GM23338 (cell line): ENCODE data around the gene VMP1. TPM values are rescaled to one million over a fixed set of nuclear protein-coding genes. Genes with fewer than 3 reads are reported as not detected.

Experiments used
- ATAC-seq: fragments of 200-7000 bp; cut with Tn5 transposase; 3 replicates; pipeline ENCODE4 v1.9.1; 2020
- DNase-seq: peaks from one replicate; pipeline ENCODE4 v3.0.0-alpha.2; 2015; ENCODE audit warnings: low spot score
- H2AFZ ChIP-seq: fragments of 200-600 bp; sonication (generic); 2 replicates; pipeline ENCODE4 v1.8.0; 2016; ENCODE audit warnings: antibody characterized with exemption, mild to moderate bottlenecking, moderate library complexity
- H3F3A ChIP-seq: fragments of 200-600 bp; sonication (generic); replicated peaks from 2 replicates; pipeline ENCODE4 v1.8.0; 2017; ENCODE audit warnings: antibody characterized with exemption, mixed run types, low read depth
- H3K27ac ChIP-seq: fragments of 200-600 bp; sonication (generic); 2 replicates; pipeline ENCODE4 v1.6.1; 2016; ENCODE audit warnings: low read depth
- H3K27me3 ChIP-seq: fragments of 200-600 bp; sonication (generic); 2 replicates; pipeline ENCODE4 v1.8.0; 2016; ENCODE audit warnings: mild to moderate bottlenecking, mixed run types, moderate library complexity; ENCODE audit not compliant: insufficient read depth
- H3K36me3 ChIP-seq: fragments of 200-600 bp; sonication (generic); 2 replicates; pipeline ENCODE4 v1.8.0; 2016; ENCODE audit warnings: mild to moderate bottlenecking; ENCODE audit not compliant: insufficient read depth
- H3K4me1 ChIP-seq: fragments of 200-600 bp; sonication (generic); 2 replicates; pipeline ENCODE4 v1.8.0; 2016; ENCODE audit warnings: mild to moderate bottlenecking, moderate library complexity; ENCODE audit not compliant: insufficient read depth
- H3K4me2 ChIP-seq: fragments of 200-600 bp; sonication (generic); 2 replicates; pipeline ENCODE4 v1.7.1; 2017; ENCODE audit warnings: mixed run types
- H3K4me3 ChIP-seq: fragments of 200-600 bp; sonication (generic); 2 replicates; pipeline ENCODE4 v1.6.1; 2016; ENCODE audit warnings: mixed run types
- H3K79me2 ChIP-seq: fragments of 200-600 bp; sonication (generic); replicated peaks from 2 replicates; pipeline ENCODE4 v1.8.0; 2017; ENCODE audit warnings: mild to moderate bottlenecking; ENCODE audit not compliant: insufficient read depth
- H3K9me2 ChIP-seq: fragments of 200-600 bp; sonication (generic); 2 replicates; pipeline ENCODE4 v1.8.0; 2017; ENCODE audit not compliant: insufficient read depth
- H4K20me1 ChIP-seq: fragments of 200-600 bp; sonication (generic); replicated peaks from 2 replicates; pipeline ENCODE4 v1.8.0; 2017; ENCODE audit warnings: mild to moderate bottlenecking; ENCODE audit not compliant: insufficient read depth
- H3K27ac Mint-ChIP-seq: 2 replicates; pipeline ENCODE4 v1.8.0; 2020; ENCODE audit warnings: inconsistent platforms, mild to moderate bottlenecking, moderate library complexity, mixed read lengths
- H3K27me3 Mint-ChIP-seq: 3 replicates; pipeline ENCODE4 v1.8.0; 2022; ENCODE audit warnings: low read depth, mild to moderate bottlenecking, moderate library complexity, mixed read lengths, inconsistent platforms; ENCODE audit not compliant: insufficient read depth, poor library complexity
- H3K36me3 Mint-ChIP-seq: 3 replicates; pipeline ENCODE4 v1.8.0; 2021; ENCODE audit warnings: low read depth, mild to moderate bottlenecking, inconsistent platforms, moderate library complexity, mixed read lengths
- H3K4me1 Mint-ChIP-seq: 3 replicates; pipeline ENCODE4 v1.8.0; 2020; ENCODE audit warnings: mild to moderate bottlenecking, inconsistent platforms, mixed read lengths
- H3K4me3 Mint-ChIP-seq: 3 replicates; pipeline ENCODE4 v1.8.0; 2021; ENCODE audit warnings: moderate library complexity, mild to moderate bottlenecking, inconsistent platforms, mixed read lengths
- H3K9me3 Mint-ChIP-seq: 3 replicates; pipeline ENCODE4 v1.8.0; 2020; ENCODE audit warnings: moderate library complexity, mild to moderate bottlenecking, inconsistent platforms, mixed read lengths
- EZH2 ChIP-seq: fragments of 200-600 bp; sonication (generic); IDR thresholded peaks from one replicate; pipeline ENCODE4 v1.8.0; 2017; ENCODE audit warnings: antibody characterized with exemption, mild to moderate bottlenecking, low read depth; ENCODE audit not compliant: unreplicated experiment
- EZH2phosphoT487 ChIP-seq: fragments of 200-600 bp; sonication (generic); IDR thresholded peaks from one replicate; pipeline ENCODE4 v1.8.1; 2018; ENCODE audit warnings: antibody characterized with exemption; ENCODE audit not compliant: unreplicated experiment
- JUNB ChIP-seq: IDR thresholded peaks from one replicate; pipeline ENCODE4 v1.6.1; 2016; ENCODE audit warnings: antibody characterized with exemption; ENCODE audit not compliant: unreplicated experiment
- POLR2AphosphoS5 ChIP-seq: IDR thresholded peaks from 2 replicates; pipeline ENCODE4 v1.6.1; 2016; ENCODE audit warnings: antibody characterized with exemption, low read depth
- STAT1 ChIP-seq: IDR thresholded peaks from one replicate; pipeline ENCODE4 v1.6.1; 2016; ENCODE audit warnings: antibody characterized with exemption; ENCODE audit not compliant: unreplicated experiment
- ZNF114 ChIP-seq: fragments of 250-450 bp; sonication (Bioruptor Pico); IDR thresholded peaks from 2 replicates; pipeline ENCODE4 v1.5.0; 2020; ENCODE audit warnings: mild to moderate bottlenecking, moderate library complexity
- ZNF331 ChIP-seq: fragments of 250-450 bp; sonication (Bioruptor Pico); IDR thresholded peaks from 2 replicates; pipeline ENCODE4 v1.5.0; 2020; ENCODE audit warnings: low read depth, mild to moderate bottlenecking, moderate library complexity
- polyA plus RNA-seq: library from polyadenylated mRNA; unstranded; fragments of >200 nt; fragmentation: Nextera tagmentation; extraction: Ambion mirVana; gene quantifications from 2 replicates; pipeline ENCODE4 v1.2.1, GENCODE V29; 2016
- total RNA-seq: library from RNA; depleted of rRNA; stranded (reverse); fragments of >200 nt; shearing (Covaris generic); gene quantifications from 2 replicates; pipeline ENCODE4 v1.2.3, GENCODE V29; 2014
- TF ChIP-seq, protein P1 (sequence below): IDR thresholded peaks from one replicate; pipeline ENCODE4 v1.6.1; 2018; ENCODE audit warnings: antibody characterized with exemption; ENCODE audit not compliant: unreplicated experiment
- TF ChIP-seq, protein P2 (sequence below), 2 experiments: fragments of 200-600 bp in 1 of 2; sonication (generic) in 1 of 2; conservative IDR thresholded peaks; 2 replicates each; pipeline versions ENCODE4 v1.5.1 to v1.6.1; 2016 to 2017; ENCODE audit warnings: antibody characterized with exemption in 2 of 2, low read depth in 2 of 2, mild to moderate bottlenecking in 2 of 2, moderate library complexity in 1 of 2
- TF ChIP-seq, protein P3 (sequence below): IDR thresholded peaks from 2 replicates; pipeline ENCODE4 v1.6.1; 2016; ENCODE audit warnings: antibody characterized with exemption
- TF ChIP-seq, protein P4 (sequence below): fragments of 250-450 bp; sonication (Bioruptor Pico); IDR thresholded peaks from 2 replicates; pipeline ENCODE4 v1.5.0; 2020; ENCODE audit warnings: mild to moderate bottlenecking, moderate library complexity

VMP1 gene
- total and polyA plus RNA-seq, 2 experiments from 2014 or later, result 70.1 to 112 TPM

DNA sequence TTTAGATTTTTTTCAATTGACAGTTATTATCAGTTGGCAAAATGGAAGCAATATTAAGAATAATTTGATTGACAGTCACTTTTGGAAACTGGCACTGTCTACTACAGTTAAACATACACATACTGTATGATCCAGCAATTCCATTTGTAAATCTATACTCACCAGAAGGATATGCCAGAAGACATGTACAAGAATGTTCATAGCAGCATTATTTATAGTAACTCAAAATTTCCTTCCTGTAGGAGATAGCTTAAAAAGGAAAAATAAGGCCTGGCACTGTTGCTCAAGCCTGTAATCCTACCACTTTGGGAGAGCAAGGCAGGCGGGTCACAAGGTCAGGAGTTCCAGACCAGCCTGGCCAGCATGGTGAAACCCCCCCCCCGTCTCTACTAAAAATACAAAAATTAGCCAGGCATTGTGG, 89.3 kb downstream of the VMP1 start:
- Mint-ChIP-seq H3K27me3 (peaks cover 2% of the 10 kb centered on the region), H3K36me3 (no peaks in the 10 kb centered on the region), H3K27ac (no peak overlapping the region), H3K9me3 (no peaks in the 10 kb centered on the region), H3K4me1 (no peaks in the 10 kb centered on the region), H3K4me3 (no peak overlapping the region)
- Histone ChIP-seq H3F3A (no peaks in the 10 kb centered on the region), H2AFZ (no peak overlapping the region), H3K27me3 (no peaks in the 10 kb centered on the region), H3K9me2 (no peaks in the 10 kb centered on the region), H4K20me1 (no peaks in the 10 kb centered on the region), H3K27ac (no peak overlapping the region), H3K4me1 (no peaks in the 10 kb centered on the region), H3K36me3 (no peaks in the 10 kb centered on the region), H3K79me2 (no peaks in the 10 kb centered on the region), H3K4me3 (no peak overlapping the region), H3K4me2 (no peak overlapping the region)
- no peak for TF ChIP-seq JUNB
- TF ChIP-seq, protein P1, sequence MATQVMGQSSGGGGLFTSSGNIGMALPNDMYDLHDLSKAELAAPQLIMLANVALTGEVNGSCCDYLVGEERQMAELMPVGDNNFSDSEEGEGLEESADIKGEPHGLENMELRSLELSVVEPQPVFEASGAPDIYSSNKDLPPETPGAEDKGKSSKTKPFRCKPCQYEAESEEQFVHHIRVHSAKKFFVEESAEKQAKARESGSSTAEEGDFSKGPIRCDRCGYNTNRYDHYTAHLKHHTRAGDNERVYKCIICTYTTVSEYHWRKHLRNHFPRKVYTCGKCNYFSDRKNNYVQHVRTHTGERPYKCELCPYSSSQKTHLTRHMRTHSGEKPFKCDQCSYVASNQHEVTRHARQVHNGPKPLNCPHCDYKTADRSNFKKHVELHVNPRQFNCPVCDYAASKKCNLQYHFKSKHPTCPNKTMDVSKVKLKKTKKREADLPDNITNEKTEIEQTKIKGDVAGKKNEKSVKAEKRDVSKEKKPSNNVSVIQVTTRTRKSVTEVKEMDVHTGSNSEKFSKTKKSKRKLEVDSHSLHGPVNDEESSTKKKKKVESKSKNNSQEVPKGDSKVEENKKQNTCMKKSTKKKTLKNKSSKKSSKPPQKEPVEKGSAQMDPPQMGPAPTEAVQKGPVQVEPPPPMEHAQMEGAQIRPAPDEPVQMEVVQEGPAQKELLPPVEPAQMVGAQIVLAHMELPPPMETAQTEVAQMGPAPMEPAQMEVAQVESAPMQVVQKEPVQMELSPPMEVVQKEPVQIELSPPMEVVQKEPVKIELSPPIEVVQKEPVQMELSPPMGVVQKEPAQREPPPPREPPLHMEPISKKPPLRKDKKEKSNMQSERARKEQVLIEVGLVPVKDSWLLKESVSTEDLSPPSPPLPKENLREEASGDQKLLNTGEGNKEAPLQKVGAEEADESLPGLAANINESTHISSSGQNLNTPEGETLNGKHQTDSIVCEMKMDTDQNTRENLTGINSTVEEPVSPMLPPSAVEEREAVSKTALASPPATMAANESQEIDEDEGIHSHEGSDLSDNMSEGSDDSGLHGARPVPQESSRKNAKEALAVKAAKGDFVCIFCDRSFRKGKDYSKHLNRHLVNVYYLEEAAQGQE, result no peak
- TF ChIP-seq ZNF331 (CRISPR knock-in tag), result no peak
- TF ChIP-seq ZNF114 (CRISPR knock-in tag), result no peak
- no peak for TF ChIP-seq STAT1
- TF ChIP-seq, protein P2, sequence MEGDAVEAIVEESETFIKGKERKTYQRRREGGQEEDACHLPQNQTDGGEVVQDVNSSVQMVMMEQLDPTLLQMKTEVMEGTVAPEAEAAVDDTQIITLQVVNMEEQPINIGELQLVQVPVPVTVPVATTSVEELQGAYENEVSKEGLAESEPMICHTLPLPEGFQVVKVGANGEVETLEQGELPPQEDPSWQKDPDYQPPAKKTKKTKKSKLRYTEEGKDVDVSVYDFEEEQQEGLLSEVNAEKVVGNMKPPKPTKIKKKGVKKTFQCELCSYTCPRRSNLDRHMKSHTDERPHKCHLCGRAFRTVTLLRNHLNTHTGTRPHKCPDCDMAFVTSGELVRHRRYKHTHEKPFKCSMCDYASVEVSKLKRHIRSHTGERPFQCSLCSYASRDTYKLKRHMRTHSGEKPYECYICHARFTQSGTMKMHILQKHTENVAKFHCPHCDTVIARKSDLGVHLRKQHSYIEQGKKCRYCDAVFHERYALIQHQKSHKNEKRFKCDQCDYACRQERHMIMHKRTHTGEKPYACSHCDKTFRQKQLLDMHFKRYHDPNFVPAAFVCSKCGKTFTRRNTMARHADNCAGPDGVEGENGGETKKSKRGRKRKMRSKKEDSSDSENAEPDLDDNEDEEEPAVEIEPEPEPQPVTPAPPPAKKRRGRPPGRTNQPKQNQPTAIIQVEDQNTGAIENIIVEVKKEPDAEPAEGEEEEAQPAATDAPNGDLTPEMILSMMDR (conservative IDR thresholded peaks at IDR 0.05; ENCODE audit: low read depth in 2 of 2), result no peak
- TF ChIP-seq EZH2, result no peak
- TF ChIP-seq EZH2phosphoT487, result no peak
- TF ChIP-seq POLR2AphosphoS5, result no peak
- TF ChIP-seq, protein P3, sequence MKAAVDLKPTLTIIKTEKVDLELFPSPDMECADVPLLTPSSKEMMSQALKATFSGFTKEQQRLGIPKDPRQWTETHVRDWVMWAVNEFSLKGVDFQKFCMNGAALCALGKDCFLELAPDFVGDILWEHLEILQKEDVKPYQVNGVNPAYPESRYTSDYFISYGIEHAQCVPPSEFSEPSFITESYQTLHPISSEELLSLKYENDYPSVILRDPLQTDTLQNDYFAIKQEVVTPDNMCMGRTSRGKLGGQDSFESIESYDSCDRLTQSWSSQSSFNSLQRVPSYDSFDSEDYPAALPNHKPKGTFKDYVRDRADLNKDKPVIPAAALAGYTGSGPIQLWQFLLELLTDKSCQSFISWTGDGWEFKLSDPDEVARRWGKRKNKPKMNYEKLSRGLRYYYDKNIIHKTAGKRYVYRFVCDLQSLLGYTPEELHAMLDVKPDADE, result no peak
- TF ChIP-seq, protein P4, sequence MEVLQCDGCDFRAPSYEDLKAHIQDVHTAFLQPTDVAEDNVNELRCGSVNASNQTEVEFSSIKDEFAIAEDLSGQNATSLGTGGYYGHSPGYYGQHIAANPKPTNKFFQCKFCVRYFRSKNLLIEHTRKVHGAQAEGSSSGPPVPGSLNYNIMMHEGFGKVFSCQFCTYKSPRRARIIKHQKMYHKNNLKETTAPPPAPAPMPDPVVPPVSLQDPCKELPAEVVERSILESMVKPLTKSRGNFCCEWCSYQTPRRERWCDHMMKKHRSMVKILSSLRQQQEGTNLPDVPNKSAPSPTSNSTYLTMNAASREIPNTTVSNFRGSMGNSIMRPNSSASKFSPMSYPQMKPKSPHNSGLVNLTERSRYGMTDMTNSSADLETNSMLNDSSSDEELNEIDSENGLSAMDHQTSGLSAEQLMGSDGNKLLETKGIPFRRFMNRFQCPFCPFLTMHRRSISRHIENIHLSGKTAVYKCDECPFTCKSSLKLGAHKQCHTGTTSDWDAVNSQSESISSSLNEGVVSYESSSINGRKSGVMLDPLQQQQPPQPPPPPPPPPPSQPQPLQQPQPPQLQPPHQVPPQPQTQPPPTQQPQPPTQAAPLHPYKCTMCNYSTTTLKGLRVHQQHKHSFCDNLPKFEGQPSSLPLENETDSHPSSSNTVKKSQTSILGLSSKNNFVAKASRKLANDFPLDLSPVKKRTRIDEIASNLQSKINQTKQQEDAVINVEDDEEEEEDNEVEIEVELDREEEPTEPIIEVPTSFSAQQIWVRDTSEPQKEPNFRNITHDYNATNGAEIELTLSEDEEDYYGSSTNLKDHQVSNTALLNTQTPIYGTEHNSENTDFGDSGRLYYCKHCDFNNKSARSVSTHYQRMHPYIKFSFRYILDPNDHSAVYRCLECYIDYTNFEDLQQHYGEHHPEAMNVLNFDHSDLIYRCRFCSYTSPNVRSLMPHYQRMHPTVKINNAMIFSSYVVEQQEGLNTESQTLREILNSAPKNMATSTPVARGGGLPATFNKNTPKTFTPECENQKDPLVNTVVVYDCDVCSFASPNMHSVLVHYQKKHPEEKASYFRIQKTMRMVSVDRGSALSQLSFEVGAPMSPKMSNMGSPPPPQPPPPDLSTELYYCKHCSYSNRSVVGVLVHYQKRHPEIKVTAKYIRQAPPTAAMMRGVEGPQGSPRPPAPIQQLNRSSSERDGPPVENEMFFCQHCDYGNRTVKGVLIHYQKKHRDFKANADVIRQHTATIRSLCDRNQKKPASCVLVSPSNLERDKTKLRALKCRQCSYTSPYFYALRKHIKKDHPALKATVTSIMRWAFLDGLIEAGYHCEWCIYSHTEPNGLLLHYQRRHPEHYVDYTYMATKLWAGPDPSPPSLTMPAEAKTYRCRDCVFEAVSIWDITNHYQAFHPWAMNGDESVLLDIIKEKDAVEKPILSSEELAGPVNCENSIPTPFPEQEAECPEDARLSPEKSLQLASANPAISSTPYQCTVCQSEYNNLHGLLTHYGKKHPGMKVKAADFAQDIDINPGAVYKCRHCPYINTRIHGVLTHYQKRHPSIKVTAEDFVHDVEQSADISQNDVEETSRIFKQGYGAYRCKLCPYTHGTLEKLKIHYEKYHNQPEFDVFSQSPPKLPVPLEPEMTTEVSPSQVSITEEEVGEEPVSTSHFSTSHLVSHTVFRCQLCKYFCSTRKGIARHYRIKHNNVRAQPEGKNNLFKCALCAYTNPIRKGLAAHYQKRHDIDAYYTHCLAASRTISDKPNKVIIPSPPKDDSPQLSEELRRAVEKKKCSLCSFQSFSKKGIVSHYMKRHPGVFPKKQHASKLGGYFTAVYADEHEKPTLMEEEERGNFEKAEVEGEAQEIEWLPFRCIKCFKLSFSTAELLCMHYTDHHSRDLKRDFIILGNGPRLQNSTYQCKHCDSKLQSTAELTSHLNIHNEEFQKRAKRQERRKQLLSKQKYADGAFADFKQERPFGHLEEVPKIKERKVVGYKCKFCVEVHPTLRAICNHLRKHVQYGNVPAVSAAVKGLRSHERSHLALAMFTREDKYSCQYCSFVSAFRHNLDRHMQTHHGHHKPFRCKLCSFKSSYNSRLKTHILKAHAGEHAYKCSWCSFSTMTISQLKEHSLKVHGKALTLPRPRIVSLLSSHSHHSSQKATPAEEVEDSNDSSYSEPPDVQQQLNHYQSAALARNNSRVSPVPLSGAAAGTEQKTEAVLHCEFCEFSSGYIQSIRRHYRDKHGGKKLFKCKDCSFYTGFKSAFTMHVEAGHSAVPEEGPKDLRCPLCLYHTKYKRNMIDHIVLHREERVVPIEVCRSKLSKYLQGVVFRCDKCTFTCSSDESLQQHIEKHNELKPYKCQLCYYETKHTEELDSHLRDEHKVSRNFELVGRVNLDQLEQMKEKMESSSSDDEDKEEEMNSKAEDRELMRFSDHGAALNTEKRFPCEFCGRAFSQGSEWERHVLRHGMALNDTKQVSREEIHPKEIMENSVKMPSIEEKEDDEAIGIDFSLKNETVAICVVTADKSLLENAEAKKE, result no peak
- no peak for ATAC-seq
- DNase-seq, result no peak
